Esophagus squamous epithelium (tissue), 4 donors: ENCODE measurements around the gene CREB5.

Experiments used
- CTCF ChIP-seq, 6 experiments: fragments of 450-650 bp in 4 of 6; fragments of 200-600 bp in 2 of 6; sonication (generic) in 2 of 6; IDR thresholded peaks; one replicate each; pipeline ENCODE4 v1.5.1; 2016 to 2019; ENCODE audit warnings: antibody characterized with exemption in 6 of 6, mild to moderate bottlenecking in 4 of 6, moderate library complexity in 4 of 6
- POLR2A ChIP-seq, 4 donors: fragments of 450-650 bp; IDR thresholded peaks; one replicate each; pipeline ENCODE4 v1.6.1; 2017; ENCODE audit warnings: antibody characterized with exemption in 4 of 4, mild to moderate bottlenecking in 4 of 4, moderate library complexity in 3 of 4

GRCh38 chr7:28371846-28372245, 40.5 kb upstream of the CREB5 start:
- TF ChIP-seq POLR2A (IDR thresholded peaks at IDR 0.05), result no peak
- no peak for TF ChIP-seq CTCF (IDR thresholded peaks at IDR 0.05)
